Measurements from ENCODE around the gene SEL1L.
"Not testable (repeated sequence)": the region's sequence is repeated elsewhere in the genome, so short reads cannot be mapped to it uniquely, and the experiment has no call there.

SEL1L gene

DNA sequence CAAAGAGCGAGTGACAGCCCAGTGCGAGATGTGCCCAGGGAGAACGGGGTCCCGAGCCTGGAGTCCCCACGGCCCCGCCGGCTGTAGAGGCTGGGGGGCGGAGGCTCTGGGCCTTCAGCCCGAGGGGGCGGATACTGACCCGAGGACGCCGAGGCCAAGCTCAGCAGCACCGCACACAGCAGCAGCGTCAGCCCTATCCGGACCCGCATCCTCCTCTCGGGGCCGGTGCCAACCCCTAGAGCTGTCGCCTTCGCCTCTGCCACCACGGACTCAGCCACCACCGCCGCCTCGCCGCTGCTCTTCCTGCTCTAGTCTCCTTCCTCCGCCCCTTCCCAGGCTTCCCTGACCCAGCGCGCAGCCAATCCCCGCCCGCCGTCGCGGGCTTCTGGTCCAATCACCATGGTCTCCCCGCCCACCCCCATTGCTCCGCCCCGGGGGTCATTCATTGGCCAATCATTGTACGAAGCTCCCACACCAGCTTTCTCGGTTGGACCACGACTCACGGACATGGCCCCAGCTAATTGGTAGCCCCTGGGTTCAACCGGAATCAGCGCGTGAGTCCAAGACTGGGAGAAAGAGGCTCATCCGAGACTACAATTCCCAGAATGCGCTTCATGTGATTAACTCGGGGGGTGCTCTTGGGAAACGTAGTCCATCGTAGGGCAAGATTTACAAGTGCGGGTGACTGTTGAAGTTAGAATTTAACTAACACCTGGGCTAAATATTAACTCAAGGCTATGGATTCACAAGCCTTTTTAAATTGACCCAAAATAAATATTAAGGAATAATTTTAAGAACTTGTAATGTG is at the start of gene SEL1L:
SEL1L (minus strand) TSS at position 318 of the 808 bp plus-strand sequence; CDS start at position 209, 109 bp downstream.
- DNase-seq: peak; percentile 98

DNA sequence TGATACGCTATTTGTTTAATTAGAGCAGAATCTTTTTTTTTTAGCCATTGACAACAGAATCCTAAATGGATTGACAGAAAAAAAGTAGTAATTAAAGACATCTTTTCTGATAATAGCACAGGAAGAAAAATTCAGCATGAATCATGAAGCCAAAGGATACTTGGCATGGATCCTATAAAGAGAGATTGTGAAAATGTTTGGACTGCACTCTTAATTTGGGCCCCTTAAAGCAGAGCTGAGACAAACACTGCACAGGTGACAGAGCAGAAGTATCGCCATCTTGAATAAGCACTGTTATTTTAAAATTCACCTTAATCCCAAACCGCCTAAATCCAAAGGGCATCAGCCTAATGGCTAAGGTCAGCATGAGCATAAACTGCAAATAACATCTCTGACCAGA is 48.8 kb upstream of the SEL1L start:
- DNase-seq: no peak

GRCh38 chr14:81579115-81579514 is 45.5 kb upstream of the SEL1L start:
- no peak for DNase-seq

DNA sequence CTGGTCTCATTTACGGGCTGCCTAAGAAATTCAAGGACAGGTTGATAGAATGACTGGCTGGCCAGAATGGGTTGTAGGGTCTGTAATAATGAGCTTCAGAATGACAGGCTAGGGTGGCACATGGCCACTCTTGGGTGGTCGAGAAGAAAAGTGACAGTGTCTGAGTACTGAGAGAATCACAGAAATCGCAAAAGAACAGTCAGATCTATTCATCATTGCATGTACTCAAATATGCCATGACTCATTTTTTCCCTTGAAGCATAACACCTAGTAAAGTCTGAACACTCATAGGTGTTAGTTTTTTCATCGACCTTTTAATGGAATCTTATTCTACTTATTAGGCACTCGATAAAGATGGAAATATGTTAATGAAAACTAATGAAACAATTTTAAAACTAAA is 37.8 kb upstream of the SEL1L start:
- DNase-seq: no peak

DNA sequence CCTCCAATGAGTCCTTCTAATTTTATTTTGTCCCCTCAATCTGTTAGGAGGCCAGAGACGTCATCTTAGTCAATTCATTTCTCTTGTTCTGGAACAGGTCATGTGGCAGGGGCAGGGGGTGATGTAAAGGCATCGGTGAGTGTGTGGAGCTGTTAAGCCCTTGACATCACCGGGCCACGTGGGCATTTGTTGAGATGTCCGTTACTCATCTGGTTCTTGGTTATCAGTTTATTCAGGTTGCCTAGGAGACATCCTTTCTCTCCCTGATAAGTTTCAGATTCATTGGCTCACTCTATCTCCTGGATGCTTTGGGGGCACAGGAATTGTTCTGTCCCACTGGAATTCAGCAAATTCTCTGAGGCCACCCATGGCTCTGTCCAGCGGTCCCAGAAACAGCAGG is 33.6 kb upstream of the SEL1L start:
- DNase-seq: no peak

DNA sequence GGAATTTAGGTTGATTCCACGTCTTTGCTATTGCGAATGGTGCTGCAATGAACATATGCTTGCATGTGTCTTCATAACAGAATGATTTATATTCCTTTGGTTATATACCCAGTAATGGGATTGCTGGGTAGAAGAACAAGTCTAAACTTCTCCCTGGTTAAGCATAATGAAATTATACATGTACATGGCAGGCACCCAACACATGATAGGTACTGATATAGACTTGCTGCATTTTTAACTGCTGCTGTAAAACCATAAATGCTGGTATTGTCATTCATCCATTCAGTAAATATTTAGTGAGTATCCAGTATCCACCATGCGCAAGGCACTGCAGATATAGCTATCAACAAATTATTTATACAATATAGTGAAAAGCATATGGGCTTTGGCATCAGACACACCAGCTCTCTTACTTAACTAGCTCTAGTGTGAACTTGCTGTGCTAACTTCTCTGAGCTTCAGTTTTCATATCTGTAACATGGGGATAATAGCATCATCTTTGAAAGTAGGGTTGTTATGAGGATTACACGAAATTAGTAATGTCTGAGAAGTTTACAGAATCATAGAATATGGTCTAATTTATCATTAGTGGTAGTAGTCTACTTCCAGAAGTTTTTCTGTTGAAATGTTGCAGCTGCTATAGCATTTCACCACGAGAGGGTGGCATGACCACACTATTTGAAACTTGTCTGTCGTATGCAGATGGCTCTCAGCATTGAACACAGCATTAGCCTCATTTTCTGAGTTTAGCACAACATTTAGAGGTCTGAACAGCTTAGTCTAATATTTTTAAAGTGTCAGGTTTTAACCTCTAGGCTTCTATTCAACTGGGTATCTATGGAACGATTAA is 32.0 kb upstream of the SEL1L start:
- DNase-seq: peak; percentile 19

DNA sequence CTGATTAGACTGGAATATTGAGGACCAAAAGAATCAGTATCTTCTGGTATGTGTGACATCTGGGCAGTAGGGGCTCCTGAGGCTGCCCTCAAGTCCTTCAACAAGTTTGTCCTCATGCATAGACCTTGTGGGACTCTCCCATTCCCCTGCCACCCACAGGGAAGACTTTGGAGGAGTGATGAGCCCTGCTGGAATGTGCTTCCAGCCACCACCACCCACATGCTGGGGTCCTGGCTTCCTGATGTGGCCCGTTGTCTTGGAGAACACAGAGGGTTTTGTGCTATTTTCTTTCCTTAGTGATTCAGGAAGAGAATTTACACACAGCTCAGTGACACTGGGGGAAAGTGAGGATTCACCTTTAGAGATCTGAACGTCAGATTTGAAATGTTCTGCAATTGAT is 29.2 kb upstream of the SEL1L start:
- no peak for DNase-seq

GRCh38 chr14:81561084-81561775 is 27.6 kb upstream of the SEL1L start:
- DNase-seq: no peak

DNA sequence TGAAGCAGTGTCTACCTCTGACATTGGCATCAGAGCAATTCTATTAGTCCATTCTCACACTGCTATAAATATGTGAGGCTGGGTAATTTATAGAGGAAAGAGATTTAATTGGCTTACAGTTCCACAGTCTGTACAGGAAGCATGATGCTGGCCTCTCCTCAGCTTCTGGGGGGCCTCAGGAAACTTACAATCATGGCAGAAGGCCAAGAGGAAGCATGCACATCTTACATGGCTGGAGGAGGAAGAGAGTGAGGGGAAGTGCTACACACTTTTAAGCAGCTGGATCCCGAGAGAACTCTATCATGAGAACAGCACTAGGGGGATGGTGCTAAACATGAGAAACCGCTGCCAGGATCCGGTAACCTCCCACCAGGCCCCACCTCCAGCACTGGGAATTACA is 25.7 kb upstream of the SEL1L start:
- DNase-seq: no peak

DNA sequence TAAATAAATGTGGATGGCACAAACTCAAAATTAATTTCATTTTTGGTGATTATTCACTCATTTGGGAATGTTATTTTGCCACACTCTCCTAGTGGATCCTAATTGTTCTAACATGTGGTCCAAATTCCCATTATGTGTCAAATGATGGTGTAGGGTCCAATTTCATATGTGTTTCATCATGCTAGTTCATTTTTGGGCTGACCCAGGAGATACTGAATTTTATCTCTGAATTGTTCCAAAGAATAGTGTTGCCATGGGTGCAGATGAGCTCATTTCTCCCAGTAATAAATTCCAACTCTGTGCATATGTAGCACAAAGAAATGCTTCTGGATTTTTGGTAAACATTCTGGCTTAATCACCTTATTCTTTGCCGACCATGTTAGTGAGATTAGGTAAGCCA is 23.5 kb upstream of the SEL1L start:
- DNase-seq: no peak

DNA sequence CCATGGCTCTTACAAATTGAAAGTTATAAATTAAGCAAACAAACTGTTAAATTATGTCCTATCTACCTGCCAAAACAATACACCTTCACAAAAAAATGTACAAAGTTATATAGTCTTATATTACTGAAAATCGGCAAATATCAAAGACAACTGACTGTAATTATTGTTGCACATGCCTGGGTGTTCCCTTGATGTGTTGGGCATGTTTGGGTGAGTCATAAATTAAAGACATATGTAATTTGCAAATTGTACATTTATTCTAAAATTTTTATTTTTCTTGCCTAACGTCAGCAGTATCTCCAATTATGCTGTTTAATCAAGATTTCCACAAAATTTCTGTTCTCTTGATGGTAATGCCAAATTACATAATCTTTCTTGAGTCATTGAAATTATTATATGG is 22.0 kb upstream of the SEL1L start:
- no peak for DNase-seq

GRCh38 chr14:81555051-81555450 is 21.4 kb upstream of the SEL1L start:
- DNase-seq: no peak

GRCh38 chr14:81551471-81551870 is 17.8 kb upstream of the SEL1L start:
- DNase-seq: no peak

DNA sequence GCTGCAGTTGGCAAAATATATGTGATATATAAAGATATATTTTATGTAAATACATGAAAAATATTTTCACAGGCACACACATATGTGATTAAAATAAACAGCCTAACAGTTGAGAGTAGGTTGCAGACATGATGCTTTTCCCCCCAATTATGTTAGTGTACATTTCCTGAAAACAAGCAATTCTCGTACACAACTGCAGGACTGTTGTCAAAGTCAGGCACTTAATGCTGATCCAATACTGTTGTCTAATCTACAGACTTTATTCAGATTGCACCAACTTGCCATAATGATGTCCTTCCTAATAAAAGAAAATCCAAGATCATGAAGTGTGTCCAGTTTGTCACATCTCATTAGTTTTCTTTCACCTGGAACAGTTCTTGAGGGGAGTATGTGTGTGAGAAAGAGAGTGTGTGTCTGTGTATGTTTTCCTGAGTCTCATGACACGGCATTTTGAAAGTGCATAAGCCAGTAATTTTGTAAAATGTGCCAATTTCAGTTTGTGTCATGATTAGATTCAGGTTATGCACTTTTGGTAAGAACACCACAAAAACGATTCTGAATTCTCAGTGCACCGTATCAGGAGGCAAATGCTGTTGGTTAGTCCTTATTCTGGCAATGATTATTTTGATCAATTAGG is 16.5 kb upstream of the SEL1L start:
- no peak for DNase-seq

- not testable (repeated sequence) for DNase-seq
Measured at GRCh38 chr14:81541206-81541605, 7.6 kb upstream of the SEL1L start.

DNA sequence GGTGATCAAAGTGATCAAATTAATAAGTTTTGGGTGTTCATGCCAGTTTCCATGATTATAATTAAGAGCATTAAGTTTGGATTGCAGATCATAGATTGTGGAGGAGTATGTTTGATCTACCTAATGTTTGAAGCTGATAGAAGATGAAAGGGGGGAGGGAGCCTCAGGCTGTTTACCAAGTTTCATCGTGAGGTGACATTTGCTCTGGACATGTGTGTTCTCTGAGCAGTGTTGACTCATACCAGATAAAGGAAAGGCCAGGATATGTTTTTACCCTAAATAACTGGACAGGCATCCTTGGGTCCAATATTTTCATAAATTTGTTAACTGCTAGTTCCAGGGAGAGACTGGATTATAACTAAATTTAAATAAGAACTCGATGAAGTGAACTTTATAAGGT is 3.5 kb upstream of the SEL1L start:
- DNase-seq: no peak

DNA sequence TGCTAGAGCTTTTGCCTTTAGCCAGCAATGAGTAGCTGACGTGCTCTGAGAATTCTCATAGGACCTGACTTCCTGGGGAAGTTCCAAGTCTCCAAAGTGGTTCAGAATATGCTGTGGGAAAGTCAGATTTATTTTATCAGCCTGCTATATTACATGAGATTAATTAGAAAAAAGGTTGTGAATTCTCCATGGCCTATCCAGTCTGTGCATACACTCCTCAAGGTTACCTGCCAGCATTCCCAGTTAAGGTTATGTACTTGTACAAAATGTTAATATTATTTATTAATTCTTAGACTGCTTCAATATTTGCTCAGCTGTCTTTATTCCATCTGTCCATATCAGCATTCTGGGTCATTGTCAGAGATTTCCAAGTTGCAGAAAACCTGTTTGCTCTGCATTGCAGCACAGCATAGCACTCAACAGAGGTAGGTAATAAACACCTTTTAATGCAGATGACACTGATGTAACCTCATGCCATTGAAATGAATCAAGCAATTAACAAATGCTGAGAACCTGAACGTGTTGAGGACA is 2.7 kb upstream of the SEL1L start:
- no peak for DNase-seq

DNA sequence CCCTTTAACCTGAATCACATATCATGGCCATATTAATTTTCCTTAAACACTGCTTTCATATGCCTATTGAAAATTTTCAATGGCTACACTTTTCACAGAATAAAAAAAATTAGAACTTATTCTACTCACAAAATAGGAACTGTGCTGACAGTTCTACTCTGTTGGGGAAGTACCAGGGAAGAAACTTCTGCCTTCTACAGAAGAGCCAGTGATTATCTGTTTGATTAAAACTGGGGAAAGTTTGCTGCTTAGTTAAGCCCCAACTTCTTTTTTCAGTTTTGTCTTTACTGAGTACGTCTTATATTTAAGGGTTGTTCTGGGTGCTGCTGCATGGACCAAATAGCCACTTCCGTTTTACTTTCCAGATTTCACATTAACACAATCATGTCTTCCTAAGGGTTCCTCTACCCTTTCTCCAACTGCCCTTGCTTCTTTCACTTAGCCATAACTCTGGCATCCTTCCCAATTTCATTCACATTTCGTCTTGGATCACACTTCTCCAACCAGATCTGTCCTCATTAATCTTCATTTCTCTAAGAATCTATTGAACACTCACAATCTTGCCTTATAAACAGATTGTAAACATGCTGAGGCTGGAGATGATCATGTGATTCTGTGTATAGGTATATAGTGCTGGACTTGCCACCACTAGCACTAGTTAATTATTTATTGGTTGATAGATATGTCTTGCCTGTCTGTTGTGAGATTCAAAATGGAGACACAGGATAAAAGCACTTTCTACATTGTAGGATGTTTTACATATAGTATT is 1.9 kb upstream of the SEL1L start:
- DNase-seq: no peak

- DNase-seq: no peak
Measured at GRCh38 chr14:81534510-81535074, 939 bp upstream of the SEL1L start.

- DNase-seq: no peak
Measured at GRCh38 chr14:81533212-81533535, 479 bp downstream of the SEL1L start.

DNA sequence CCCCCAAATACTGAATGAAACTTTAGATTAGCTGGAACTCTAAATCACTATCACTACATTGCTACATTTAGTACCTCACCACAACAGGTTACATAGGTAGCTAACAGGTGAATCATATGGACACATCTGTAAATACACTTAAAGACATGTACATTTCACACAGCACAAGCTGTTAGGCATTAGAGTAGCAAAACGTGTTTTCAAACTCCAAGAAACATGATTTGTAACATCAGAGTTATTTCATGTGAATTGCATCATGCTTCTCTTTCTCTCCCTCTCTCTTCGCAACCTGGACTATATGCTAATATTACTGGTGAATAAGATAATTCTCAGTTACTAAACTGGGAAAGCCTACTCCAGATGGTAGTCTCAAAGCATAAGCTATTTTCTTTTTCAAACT is 4.3 kb downstream of the SEL1L start:
- peak; percentile 11 for DNase-seq

- DNase-seq: no peak
Measured at GRCh38 chr14:81525129-81525528, 8.5 kb downstream of the SEL1L start.
